Left lung (tissue), 10 donors: Measurements from ENCODE around the gene LRPAP1. TPM values are rescaled to one million over a fixed set of nuclear protein-coding genes. Genes with fewer than 3 reads are reported as not detected.
A peak's percentile ranks its signal among the peaks of the same experiment; 100 is the strongest.

Experiments
- ATAC-seq: fragments of 200-7000 bp; cut with Tn5 transposase; one replicate; pipeline ENCODE4 v1.9.1; 2020; ENCODE audit warnings: moderate library complexity
- DNase-seq, 4 donors: peaks; one replicate each; pipeline ENCODE4 v3.0.0-alpha.2; 2013 to 2020
- H3K27ac ChIP-seq, 2 donors: fragments of 200-600 bp; sonication (generic) in 1 of 2; one replicate each; pipeline versions ENCODE4 v1.5.0 to v1.8.0; 2020 to 2021
- H3K27me3 ChIP-seq, 2 donors: fragments of 200-600 bp; sonication (generic) in 1 of 2; one replicate each; pipeline versions ENCODE4 v1.5.0 to v1.8.0; 2020 to 2021
- H3K36me3 ChIP-seq, 2 donors: fragments of 200-600 bp; sonication (generic) in 1 of 2; one replicate each; pipeline versions ENCODE4 v1.5.0 to v1.8.0; 2020 to 2021
- H3K4me1 ChIP-seq, 2 donors: fragments of 200-600 bp; one replicate each; pipeline ENCODE4 v1.8.0; 2021
- H3K4me3 ChIP-seq, 2 donors: fragments of 200-600 bp; sonication (generic) in 1 of 2; one replicate each; pipeline versions ENCODE4 v1.5.0 to v1.8.0; 2020 to 2021; ENCODE audit warnings: mild to moderate bottlenecking in 1 of 2
- H3K9me3 ChIP-seq, 2 donors: fragments of 200-600 bp; sonication (generic) in 1 of 2; one replicate each; pipeline versions ENCODE4 v1.5.0 to v1.8.0; 2020 to 2021
- intact Hi-C, 2 donors: fragments of 100-400 bp; cut with DNase I; formaldehyde crosslinking; loops; one replicate each; pipeline versions ENCODE4 v1.11.2 to v1.14.2; 2022
- polyA plus RNA-seq, 6 donors: library from polyadenylated mRNA; unstranded; fragments of 120-200 nt; gene quantifications; one replicate each; pipeline ENCODE4 v1.2.1, GENCODE V29; 2013; ENCODE audit not compliant: insufficient read length in 6 of 6
- total RNA-seq, 2 donors: library from RNA; stranded (reverse); fragmentation: NEBNext Ultra II Directional; extraction: Animal tissue kit (Norgen Biotek cat#: 25700); gene quantifications; one replicate each; pipeline ENCODE4 v1.2.1, GENCODE V29; 2021
- TF ChIP-seq, protein P1 (sequence below), 2 donors: fragments of 200-600 bp; sonication (generic) in 1 of 2; IDR thresholded peaks; one replicate each; pipeline versions ENCODE4 v1.5.0 to v1.8.0; 2021; ENCODE audit warnings: antibody characterized with exemption in 2 of 2
- donor health status: DM: no; HTN: yes; CAD: no.
- donor health status: DM: no; HTN: no; CAD: no.

Gene LRPAP1
- total and polyA plus RNA-seq, 8 donors = 95.9 to 218 (median 112) TPM

DNA sequence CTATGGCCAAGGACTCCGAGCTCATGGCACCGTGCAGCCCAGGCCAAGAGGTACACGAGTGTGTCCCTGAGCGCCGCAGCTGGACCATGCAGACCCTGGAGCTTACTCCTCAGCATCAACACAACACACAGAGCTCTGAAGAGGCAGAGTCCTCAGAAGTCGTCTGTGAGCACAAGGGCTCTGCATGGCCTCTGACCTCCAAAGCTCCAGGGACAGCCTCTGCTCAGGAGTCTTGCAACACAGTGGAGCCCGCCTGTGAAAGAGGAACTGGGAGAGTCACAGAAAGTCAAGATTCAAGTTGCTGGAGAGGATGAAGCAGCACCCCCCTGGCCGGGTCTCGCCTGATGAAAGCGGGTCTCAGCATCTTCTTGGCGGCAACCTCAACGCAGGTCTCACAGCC lies 2.9 kb downstream of the LRPAP1 start:
- intact Hi-C loops = no loop called here
- Histone ChIP-seq H3K27ac (peak overlapping the region in 1 of 2 donors; percentile 53), H3K9me3 (no peaks in the 10 kb centered on the region), H3K36me3 (peaks cover 0 to 50% of the 10 kb centered on the region in 2 donors), H3K4me1 (peaks cover 11 to 48% of the 10 kb centered on the region in 2 donors), H3K27me3 (no peaks in the 10 kb centered on the region), H3K4me3 (peak overlapping the region in 1 of 2 donors; percentile 92)
- DNase-seq = peak in 2 of 4 donors; percentile 79 to 83
- ATAC-seq = no peak
- TF ChIP-seq, protein P1, sequence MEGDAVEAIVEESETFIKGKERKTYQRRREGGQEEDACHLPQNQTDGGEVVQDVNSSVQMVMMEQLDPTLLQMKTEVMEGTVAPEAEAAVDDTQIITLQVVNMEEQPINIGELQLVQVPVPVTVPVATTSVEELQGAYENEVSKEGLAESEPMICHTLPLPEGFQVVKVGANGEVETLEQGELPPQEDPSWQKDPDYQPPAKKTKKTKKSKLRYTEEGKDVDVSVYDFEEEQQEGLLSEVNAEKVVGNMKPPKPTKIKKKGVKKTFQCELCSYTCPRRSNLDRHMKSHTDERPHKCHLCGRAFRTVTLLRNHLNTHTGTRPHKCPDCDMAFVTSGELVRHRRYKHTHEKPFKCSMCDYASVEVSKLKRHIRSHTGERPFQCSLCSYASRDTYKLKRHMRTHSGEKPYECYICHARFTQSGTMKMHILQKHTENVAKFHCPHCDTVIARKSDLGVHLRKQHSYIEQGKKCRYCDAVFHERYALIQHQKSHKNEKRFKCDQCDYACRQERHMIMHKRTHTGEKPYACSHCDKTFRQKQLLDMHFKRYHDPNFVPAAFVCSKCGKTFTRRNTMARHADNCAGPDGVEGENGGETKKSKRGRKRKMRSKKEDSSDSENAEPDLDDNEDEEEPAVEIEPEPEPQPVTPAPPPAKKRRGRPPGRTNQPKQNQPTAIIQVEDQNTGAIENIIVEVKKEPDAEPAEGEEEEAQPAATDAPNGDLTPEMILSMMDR (IDR thresholded peaks at IDR 0.05) = no peak

DNA sequence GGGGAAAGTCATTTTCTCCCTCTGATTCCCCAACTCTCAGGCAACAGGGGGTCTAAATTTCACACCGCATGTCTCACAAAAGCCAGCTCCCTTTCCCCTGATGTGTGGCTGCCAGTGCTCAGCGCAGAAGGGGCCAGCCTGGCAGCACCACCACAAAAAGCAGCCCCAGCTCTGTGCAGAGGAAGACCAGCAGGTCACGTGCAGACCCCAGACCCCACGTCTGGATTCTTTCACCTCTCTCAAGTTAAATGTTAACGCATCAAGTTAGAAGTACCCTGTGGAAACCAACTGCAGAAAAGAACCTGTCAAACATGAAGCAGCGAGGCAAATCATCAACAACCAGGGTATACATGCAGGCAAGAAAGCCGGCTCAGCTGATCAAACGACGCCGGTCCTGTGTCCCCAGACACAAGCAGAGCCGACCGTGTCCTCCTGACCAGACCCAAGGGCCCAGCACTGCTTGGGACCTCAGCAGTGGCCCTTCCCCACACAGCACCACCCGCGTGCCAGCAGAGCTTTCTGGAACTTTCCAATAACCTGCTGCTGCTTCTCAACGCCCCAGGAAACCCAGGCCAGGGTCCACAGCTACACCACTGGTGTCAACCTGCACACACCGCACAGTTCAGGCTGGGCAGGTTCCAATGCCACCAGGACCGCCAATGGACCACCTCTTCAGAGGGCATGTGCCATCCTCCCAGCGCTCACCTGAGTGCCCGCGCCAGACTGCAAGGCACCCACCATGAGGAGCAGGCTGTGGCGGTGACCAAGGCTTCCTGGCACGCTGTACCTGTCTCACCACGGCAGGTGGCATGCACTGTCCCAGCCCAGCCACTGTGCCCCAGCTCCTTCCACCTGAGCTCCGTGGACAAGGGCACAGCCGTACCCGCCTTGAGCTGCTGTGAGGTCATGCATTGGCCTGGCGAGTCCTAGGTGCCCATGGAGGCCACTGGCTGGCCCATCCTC lies 4.0 kb downstream of the LRPAP1 start:
- H3K36me3 ChIP-seq = peaks cover 0 to 62% of the 10 kb centered on the region in 2 donors
- peak in 2 of 4 donors; percentile 30 to 74 for DNase-seq
- intact Hi-C loops = no loop called here

DNA sequence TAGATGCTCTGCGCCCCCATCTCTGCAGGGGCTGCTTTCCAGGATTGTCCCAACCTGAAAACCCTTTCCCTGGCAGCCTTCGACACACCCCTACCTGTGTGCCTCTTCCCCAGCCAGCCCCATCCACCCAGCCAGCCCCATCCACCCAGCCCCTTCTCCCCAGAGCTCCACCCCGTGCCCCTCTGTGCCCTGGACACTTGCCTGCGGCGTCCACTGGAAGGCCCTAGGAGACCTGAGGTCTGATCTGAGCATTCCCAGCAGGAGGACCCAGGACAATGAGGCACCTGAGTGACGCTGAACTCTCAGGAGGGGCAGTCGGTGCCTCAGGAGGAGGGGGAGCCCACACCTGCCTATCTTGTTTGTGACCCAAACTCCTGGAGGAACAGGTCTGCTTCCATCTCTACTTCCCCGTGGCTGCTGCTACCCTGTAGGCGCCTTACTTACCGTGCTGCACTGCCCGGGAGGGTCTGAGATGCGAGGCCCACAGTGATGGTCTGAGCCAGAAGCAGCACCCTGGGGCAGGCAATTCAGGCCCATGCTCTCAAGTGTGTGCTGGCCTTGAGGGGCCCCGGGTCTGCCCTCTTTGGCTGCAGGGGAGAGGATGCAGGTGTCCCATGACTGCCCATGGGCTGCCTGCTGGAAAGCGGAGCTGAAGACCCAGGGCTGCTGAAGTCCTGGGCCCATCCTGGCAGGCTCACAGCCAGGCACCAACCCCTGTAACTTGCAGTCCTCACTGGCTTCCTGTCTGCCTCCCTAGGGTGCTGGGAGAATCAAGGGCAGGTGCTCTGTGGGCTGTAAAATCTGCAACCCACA lies 4.9 kb downstream of the LRPAP1 start:
- no peak overlapping the region for H3K27ac ChIP-seq

More for the DNA sequence above, 4.0 kb downstream of the LRPAP1 start:
- peaks cover 11 to 48% of the 10 kb centered on the region in 2 donors for H3K4me1 ChIP-seq
- TF ChIP-seq, protein P1 (IDR thresholded peaks at IDR 0.05) = no peak
- H3K9me3 ChIP-seq = no peaks in the 10 kb centered on the region
- H3K27me3 ChIP-seq = no peaks in the 10 kb centered on the region
- H3K27ac ChIP-seq = no peak overlapping the region
- ATAC-seq = no peak
- no peak overlapping the region for H3K4me3 ChIP-seq

DNA sequence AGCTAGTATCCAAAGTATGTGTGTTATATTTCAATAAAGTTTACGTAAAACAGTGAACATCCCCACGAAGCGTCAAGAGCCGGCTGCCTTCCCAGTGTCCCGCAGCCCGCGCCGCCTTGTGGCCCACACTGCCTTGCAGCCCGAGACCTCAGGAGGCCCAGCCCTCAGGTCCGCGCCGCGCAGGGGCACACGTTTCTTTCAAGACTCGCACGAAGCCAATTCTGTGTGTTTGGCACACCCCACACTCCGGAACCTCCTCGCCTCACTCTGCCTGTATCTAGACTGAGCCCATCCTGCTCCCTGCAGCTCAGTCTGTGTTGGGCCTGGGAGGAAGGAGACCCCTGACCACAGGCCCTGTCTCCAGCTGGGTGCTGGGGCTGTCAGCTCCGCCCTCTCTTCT lies 5.8 kb downstream of the LRPAP1 start:
- H3K27me3 ChIP-seq = no peaks in the 10 kb centered on the region
- DNase-seq (peak in 2 of 4 donors; percentile 17 to 73), ATAC-seq (no peak)
- peaks cover 0 to 80% of the 10 kb centered on the region in 2 donors for H3K36me3 ChIP-seq
- H3K27ac ChIP-seq = no peak overlapping the region
- H3K9me3 ChIP-seq = no peaks in the 10 kb centered on the region
- H3K4me3 ChIP-seq = no peak overlapping the region
- H3K4me1 ChIP-seq = peaks cover 10 to 37% of the 10 kb centered on the region in 2 donors
- TF ChIP-seq, protein P1 (IDR thresholded peaks at IDR 0.05) = no peak
- intact Hi-C loops = no loop called here

More for the DNA sequence above, 4.9 kb downstream of the LRPAP1 start:
- intact Hi-C loops = no loop called here
- no peaks in the 10 kb centered on the region for H3K9me3 ChIP-seq
- H3K4me1 ChIP-seq = peaks cover 11 to 40% of the 10 kb centered on the region in 2 donors
- H3K27me3 ChIP-seq = no peaks in the 10 kb centered on the region
- TF ChIP-seq, protein P1 (IDR thresholded peaks at IDR 0.05) = no peak
- no peak overlapping the region for H3K4me3 ChIP-seq
- peak in 2 of 4 donors; percentile 26 to 60 for DNase-seq
- H3K36me3 ChIP-seq = peaks cover 0 to 71% of the 10 kb centered on the region in 2 donors
- no peak for ATAC-seq
